Caco-2 (cell line): Measurements from ENCODE around the gene GFRA1. TPM values are rescaled to one million over a fixed set of nuclear protein-coding genes. Genes with fewer than 3 reads are reported as not detected.
A peak's percentile ranks its signal among the peaks of the same experiment; 100 is the strongest.

Experiments
- BruUV-seq: library from RNA; stranded (reverse); fragments of 400-500 nt; replicated peaks from 2 replicates; lab custom pipeline; 2021; lab: Mats Ljungman, UMichigan
- CTCF ChIA-PET: fragments of 300-600 bp; sonication (Branson Sonifier 250); formaldehyde crosslinking; loops from one replicate; lab custom pipeline; 2022; ENCODE audit warnings: antibody characterized with exemption; lab: Charles Lee
- POLR2A ChIA-PET: fragments of 300-600 bp; sonication (Branson Sonifier 250); formaldehyde crosslinking; loops from one replicate; lab custom pipeline; 2022; ENCODE audit warnings: antibody characterized with exemption; lab: Charles Lee
- DNase-seq, 2 experiments: peaks; one replicate each; pipeline versions ENCODE4 v3.0.0 to v3.0.0-alpha.2; 2020 to 2022
- H3K27me3 ChIP-seq: replicated peaks from 2 replicates; pipeline ENCODE4 v1.6.0; 2011; ENCODE audit warnings: low read length; ENCODE audit not compliant: control insufficient read depth, insufficient read depth
- H3K36me3 ChIP-seq: 2 replicates; pipeline ENCODE4 v1.5.1; 2011; ENCODE audit warnings: low read length; ENCODE audit not compliant: control insufficient read depth, insufficient read depth
- H3K4me1 ChIP-seq: fragments of 250-450 bp; sonication (Bioruptor Pico); 2 replicates; pipeline ENCODE4 v1.5.1; 2020; ENCODE audit warnings: mild to moderate bottlenecking
- H3K4me3 ChIP-seq: 2 replicates; pipeline ENCODE4 v1.5.1; 2011; ENCODE audit warnings: low read depth, mild to moderate bottlenecking, control low read depth, low read length
- H3K9me3 ChIP-seq: fragments of 250-450 bp; sonication (Bioruptor Pico); 2 replicates; pipeline ENCODE4 v1.5.1; 2020; ENCODE audit warnings: mild to moderate bottlenecking, moderate library complexity
- H3K27ac Mint-ChIP-seq: one replicate; pipeline ENCODE4 v1.8.0; 2022; ENCODE audit warnings: mixed read lengths; ENCODE audit not compliant: unreplicated experiment
- H3K27me3 Mint-ChIP-seq: one replicate; pipeline ENCODE4 v1.8.0; 2022; ENCODE audit warnings: mixed read lengths; ENCODE audit not compliant: insufficient read depth, unreplicated experiment
- H3K36me3 Mint-ChIP-seq: one replicate; pipeline ENCODE4 v1.8.0; 2022; ENCODE audit warnings: mild to moderate bottlenecking, mixed read lengths; ENCODE audit not compliant: insufficient read depth, unreplicated experiment
- H3K4me1 Mint-ChIP-seq: one replicate; pipeline ENCODE4 v1.8.0; 2022; ENCODE audit warnings: low read depth, mixed read lengths; ENCODE audit not compliant: unreplicated experiment
- H3K4me3 Mint-ChIP-seq: one replicate; pipeline ENCODE4 v1.8.0; 2022; ENCODE audit warnings: mild to moderate bottlenecking, moderate library complexity, mixed read lengths; ENCODE audit not compliant: unreplicated experiment
- H3K9me3 Mint-ChIP-seq: one replicate; pipeline ENCODE4 v1.8.0; 2022; ENCODE audit warnings: mixed read lengths; ENCODE audit not compliant: unreplicated experiment
- CTCF ChIP-seq, 2 experiments: fragments of 200-600 bp in 1 of 2; IDR thresholded peaks; 1 replicate in 1 of 2; 2 replicates in 1 of 2; pipeline versions ENCODE4 v1.5.1 to v1.8.0; 2011 to 2022; ENCODE audit warnings: antibody characterized with exemption in 1 of 2, control low read depth in 1 of 2, inconsistent platforms in 1 of 2, low read depth in 1 of 2, low read length in 1 of 2, mild to moderate bottlenecking in 1 of 2, moderate library complexity in 1 of 2; ENCODE audit not compliant: insufficient read depth in 1 of 2, severe bottlenecking in 1 of 2, unreplicated experiment in 1 of 2
- intact Hi-C: fragments of 100-400 bp; cut with micrococcal nuclease; formaldehyde crosslinking; loops from one replicate; pipeline ENCODE4 v1.10.0; 2022; ENCODE audit not compliant: unreplicated experiment
- total RNA-seq: library from RNA; stranded (reverse); gene quantifications from 2 replicates; pipeline ENCODE4 v1.2.3, GENCODE V29; 2022

GFRA1 gene
- total RNA-seq, 1 experiment from 2014 or later, result not detected

- BruUV-seq, result no TSS peak
- TF ChIP-seq CTCF (IDR thresholded peaks at IDR 0.05; ENCODE audit: insufficient read depth in 1 of 2, low read depth in 1 of 2, low read length in 1 of 2, severe bottlenecking in 1 of 2, unreplicated experiment in 1 of 2), result no peak
- H3K4me3 Mint-ChIP-seq, result peak overlapping the region; percentile 40
- peaks cover 28% of the 10 kb centered on the region for H3K9me3 Mint-ChIP-seq
- Histone ChIP-seq H3K9me3 (peaks cover 8% of the 10 kb centered on the region), H3K4me3 (no peak overlapping the region), H3K36me3 (no peaks in the 10 kb centered on the region), H3K4me1 (peaks cover 18% of the 10 kb centered on the region), H3K27me3 (no peaks in the 10 kb centered on the region)
- peaks cover 22% of the 10 kb centered on the region for H3K4me1 Mint-ChIP-seq
- peak overlapping the region; percentile 99 for H3K27ac Mint-ChIP-seq
- ChIA-PET CTCF (no interaction called here), POLR2A (no interaction called here)
- intact Hi-C loops, result loop anchor here (1.0 kb wide), 1 partner anchor 27 kb away; no protein-coding TSS in a partner anchor
- H3K27me3 Mint-ChIP-seq, result no peaks in the 10 kb centered on the region
- peak; percentile 71 to 79 for DNase-seq
- H3K36me3 Mint-ChIP-seq, result peaks cover 13% of the 10 kb centered on the region
Measured at GRCh38 chr10:116029826-116030225, 243.2 kb downstream of the GFRA1 start.

- Mint-ChIP-seq H3K27me3 (no peaks in the 10 kb centered on the region), H3K4me3 (no peak overlapping the region), H3K4me1 (peaks cover 22% of the 10 kb centered on the region), H3K36me3 (peaks cover 7% of the 10 kb centered on the region), H3K9me3 (peaks cover 8% of the 10 kb centered on the region), H3K27ac (peak overlapping the region; percentile 99)
- Histone ChIP-seq H3K4me1 (peaks cover 18% of the 10 kb centered on the region), H3K9me3 (no peaks in the 10 kb centered on the region; the same call in 1 of the 2 replicates), H3K4me3 (no peak overlapping the region), H3K27me3 (no peaks in the 10 kb centered on the region), H3K36me3 (no peaks in the 10 kb centered on the region)
- no TSS peak for BruUV-seq
- CTCF ChIA-PET, result no interaction called here
- DNase-seq, result no peak
- intact Hi-C loops, result no loop called here
- no peak for TF ChIP-seq CTCF (IDR thresholded peaks at IDR 0.05; ENCODE audit: insufficient read depth in 1 of 2, low read depth in 1 of 2, low read length in 1 of 2, severe bottlenecking in 1 of 2, unreplicated experiment in 1 of 2)
- POLR2A ChIA-PET, result no interaction called here
Measured at GRCh38 chr10:116027355-116027754, 245.7 kb downstream of the GFRA1 start.

GRCh38 chr10:116026725-116027124 lies 246.3 kb downstream of the GFRA1 start:
- no peaks in the 10 kb centered on the region for H3K36me3 ChIP-seq
- H3K36me3 Mint-ChIP-seq, result peaks cover 7% of the 10 kb centered on the region
- H3K4me1 Mint-ChIP-seq, result peaks cover 22% of the 10 kb centered on the region
- no TSS peak for BruUV-seq
- intact Hi-C loops, result no loop called here
- no peak for DNase-seq
- no peak overlapping the region for H3K4me3 Mint-ChIP-seq
- CTCF ChIA-PET, result no interaction called here
- no peaks in the 10 kb centered on the region; the same call in 1 of the 2 replicates for H3K9me3 ChIP-seq
- H3K27me3 ChIP-seq, result no peaks in the 10 kb centered on the region
- H3K9me3 Mint-ChIP-seq, result peaks cover 2% of the 10 kb centered on the region
- POLR2A ChIA-PET, result no interaction called here
- no peaks in the 10 kb centered on the region for H3K27me3 Mint-ChIP-seq
- H3K4me3 ChIP-seq, result no peak overlapping the region
- no peak overlapping the region for H3K27ac Mint-ChIP-seq
- no peak for TF ChIP-seq CTCF (IDR thresholded peaks at IDR 0.05; ENCODE audit: insufficient read depth in 1 of 2, low read depth in 1 of 2, low read length in 1 of 2, severe bottlenecking in 1 of 2, unreplicated experiment in 1 of 2)
- H3K4me1 ChIP-seq, result peaks cover 18% of the 10 kb centered on the region
